Activated CD8-positive, alpha-beta memory T cell treated with anti-CD3 and anti-CD28 coated beads, Interleukin-2, amount 50 U/mL, for 48 hours (primary cell): ENCODE data around the gene CLCN5.
"Not testable (repeated sequence)": the region's sequence is repeated elsewhere in the genome, so short reads cannot be mapped to it uniquely, and the experiment has no call there.

Experiments
- DNase-seq: peaks from one replicate; pipeline ENCODE4 v3.0.0-alpha.2; 2020

The CLCN5 gene

GRCh38 chrX:50000937-50001542, 78.6 kb downstream of the CLCN5 start:
- no peak for DNase-seq

- DNase-seq = no peak
Measured at GRCh38 chrX:50002067-50002714, 79.8 kb downstream of the CLCN5 start.

GRCh38 chrX:50003467-50003866, 81.1 kb downstream of the CLCN5 start:
- DNase-seq = no peak

DNA sequence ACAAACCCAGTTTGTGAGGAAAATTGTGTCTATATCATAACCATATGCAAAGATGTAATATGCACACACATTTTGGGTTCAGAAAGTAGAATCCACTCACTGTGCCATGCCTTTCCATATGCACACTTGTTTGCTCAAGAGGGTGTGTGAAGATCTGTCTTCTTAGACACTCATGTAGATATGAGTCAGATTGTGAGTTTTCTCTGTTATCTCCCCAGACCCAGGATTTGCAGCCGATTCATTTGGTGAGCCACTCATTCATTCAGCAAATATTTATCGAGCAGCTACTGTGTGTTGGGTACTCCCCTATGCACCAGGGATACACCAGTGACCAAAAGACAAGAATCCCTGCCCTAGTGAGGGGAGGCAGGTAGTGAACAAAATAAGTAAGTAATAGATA, 81.5 kb downstream of the CLCN5 start:
- no peak for DNase-seq

DNA sequence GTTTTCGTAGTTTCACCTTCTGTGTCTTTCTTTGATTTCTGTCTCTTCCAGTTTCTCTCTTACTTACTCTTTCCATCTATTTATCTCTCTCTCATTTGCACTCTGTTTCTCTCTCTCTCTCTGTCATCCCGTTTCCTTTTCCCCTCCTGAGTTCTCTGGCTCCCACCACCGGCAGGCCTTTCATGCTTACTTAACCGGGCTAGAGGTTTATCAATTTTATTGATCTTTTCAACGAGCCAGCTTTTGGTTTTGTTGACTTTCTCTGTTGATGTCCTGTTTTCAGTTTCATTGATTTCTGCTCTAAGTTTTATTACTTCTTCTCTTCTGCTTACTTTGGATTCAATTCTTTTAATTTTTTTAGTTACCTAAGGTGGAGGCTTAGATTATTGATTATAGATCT, 103.2 kb downstream of the CLCN5 start:
- DNase-seq = not testable (repeated sequence)

GRCh38 chrX:50035126-50035525, 112.7 kb downstream of the CLCN5 start:
- no peak for DNase-seq

GRCh38 chrX:50036426-50036825, 114.0 kb downstream of the CLCN5 start:
- no peak for DNase-seq

GRCh38 chrX:50045823-50046222, 123.4 kb downstream of the CLCN5 start:
- no peak for DNase-seq

- no peak for DNase-seq
Measured at GRCh38 chrX:50049228-50049627, 126.8 kb downstream of the CLCN5 start.

DNA sequence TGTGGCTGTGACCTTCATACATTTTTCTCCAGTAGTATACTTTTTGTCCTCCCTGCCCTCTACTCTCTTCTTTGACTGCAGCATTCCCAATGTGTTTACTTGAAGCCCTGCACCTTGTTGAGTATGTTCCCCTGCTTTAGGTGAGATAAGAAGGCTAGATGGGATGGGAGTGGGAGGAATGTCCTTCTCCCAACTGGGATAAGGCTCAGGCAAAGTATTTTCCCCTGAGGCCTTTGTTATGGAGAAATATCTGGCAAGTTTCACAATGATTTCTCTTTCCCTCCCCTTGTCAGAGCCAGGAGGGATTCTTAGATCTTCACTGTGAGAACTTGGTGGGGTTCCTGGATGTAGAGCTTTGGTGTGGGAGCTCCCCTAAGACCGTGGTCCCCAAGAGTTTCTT, 131.8 kb downstream of the CLCN5 start:
- DNase-seq = no peak

GRCh38 chrX:50066318-50066937, 144.0 kb downstream of the CLCN5 start:
- DNase-seq = no peak

GRCh38 chrX:50067435-50068284, 145.3 kb downstream of the CLCN5 start:
- no peak for DNase-seq

DNA sequence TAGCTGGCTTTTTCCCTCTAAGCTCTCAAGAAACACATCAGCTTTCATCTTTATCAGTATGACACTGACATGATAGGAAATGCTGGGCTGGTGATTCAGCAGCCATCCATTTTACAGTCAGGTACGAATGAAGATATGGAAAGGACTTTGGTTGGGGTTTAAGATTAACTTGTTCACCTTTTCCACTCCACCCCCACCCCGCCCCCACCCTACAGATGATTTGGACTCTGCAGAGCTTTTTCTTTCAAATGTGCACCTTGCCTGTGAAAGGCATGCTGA, 145.8 kb downstream of the CLCN5 start:
- no peak for DNase-seq

- no peak for DNase-seq
Measured at GRCh38 chrX:50068893-50069292, 146.5 kb downstream of the CLCN5 start.

- DNase-seq = no peak
Measured at GRCh38 chrX:50071494-50071893, 149.1 kb downstream of the CLCN5 start.

DNA sequence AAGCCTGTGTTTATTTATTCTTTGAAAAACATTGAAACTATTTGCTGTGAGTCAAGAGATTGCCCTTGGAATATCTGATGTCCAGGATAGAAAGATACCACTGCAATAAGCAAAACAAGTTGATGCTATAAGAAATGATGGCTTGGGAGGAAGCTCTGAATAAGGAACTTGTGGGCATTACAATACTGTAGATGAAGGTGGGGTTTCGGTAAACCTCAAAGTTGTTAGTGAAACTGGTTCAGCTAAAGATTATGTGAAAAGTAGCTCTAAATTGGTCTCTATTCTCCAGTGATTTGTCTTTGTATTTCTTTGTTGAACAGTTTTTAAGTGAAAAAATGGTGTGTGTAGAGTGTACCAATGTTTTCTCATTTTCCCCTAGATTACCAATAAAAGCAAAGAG, 149.7 kb downstream of the CLCN5 start:
- DNase-seq = no peak

- DNase-seq = no peak
Measured at GRCh38 chrX:50073601-50074000, 151.2 kb downstream of the CLCN5 start.

- no peak for DNase-seq
Measured at GRCh38 chrX:50075630-50076339, 153.4 kb downstream of the CLCN5 start.

GRCh38 chrX:50081282-50081889, 159.0 kb downstream of the CLCN5 start:
- no peak for DNase-seq

- no peak for DNase-seq
Measured at GRCh38 chrX:50082741-50083140, 160.3 kb downstream of the CLCN5 start.

DNA sequence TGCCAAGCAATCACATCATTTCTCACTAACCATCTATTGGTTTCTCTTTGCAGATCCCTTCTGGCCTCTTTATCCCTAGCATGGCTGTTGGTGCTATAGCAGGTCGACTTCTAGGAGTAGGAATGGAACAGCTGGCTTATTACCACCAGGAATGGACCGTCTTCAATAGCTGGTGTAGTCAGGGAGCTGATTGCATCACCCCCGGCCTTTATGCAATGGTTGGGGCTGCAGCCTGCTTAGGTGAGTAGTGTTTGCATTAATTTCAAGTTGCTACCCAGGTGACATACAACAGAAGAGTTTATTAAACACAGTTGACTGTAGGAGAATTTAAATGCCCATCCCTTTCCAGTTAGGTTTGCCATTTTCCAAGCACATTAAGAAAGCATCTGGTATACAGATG, 166.2 kb downstream of the CLCN5 start:
- DNase-seq = no peak

DNA sequence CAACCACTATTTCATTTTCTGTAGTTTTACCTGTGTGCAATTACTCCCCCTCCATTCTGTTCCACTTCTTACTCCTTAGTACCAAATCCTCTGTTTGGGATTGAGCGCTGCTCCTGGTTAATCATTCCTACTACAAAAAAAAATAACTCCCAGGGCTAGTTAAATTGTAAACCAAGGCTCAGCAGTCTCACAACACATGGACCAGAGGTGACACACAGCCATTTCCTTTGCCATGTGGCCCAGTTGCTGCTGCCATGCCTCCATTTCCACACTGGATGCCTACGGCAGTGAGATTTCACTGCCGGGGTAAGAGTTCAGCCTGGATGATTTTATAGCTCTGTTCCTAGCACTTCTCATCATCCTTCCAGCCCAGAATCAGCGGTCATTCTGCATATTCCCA, 171.2 kb downstream of the CLCN5 start:
- no peak for DNase-seq

DNA sequence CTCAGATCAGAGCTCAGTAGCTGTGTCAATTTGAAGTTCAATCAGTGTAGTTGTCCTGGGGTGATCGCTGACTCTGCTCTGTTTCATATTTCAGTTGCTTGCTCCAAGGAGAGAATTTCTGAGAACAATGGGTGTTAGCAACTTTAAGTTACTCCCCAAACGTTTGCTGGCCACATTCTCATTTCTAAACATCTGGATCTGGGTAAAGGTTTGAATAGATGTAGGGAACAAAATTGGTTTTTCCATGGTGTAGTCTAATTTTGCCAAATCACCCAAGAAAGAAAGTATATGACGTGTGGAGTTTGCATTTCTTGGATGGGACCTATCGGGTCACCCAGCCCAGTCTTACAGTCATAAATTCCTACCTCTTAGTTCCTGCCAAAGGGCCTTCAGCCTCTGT, 174.7 kb downstream of the CLCN5 start:
- no peak for DNase-seq
